Breast epithelium (tissue), 4 donors: ENCODE measurements around the gene SCT. TPM values are rescaled to one million over a fixed set of nuclear protein-coding genes. Genes with fewer than 3 reads are reported as not detected.

Source experiments
- DNase-seq, 2 donors: peaks; one replicate each; pipeline ENCODE4 v3.0.0-alpha.2; 2019; ENCODE audit warnings: low spot score in 2 of 2
- H3K27ac ChIP-seq, 2 donors: fragments of 200-600 bp; sonication (generic) in 1 of 2; one replicate each; pipeline ENCODE4 v1.5.1; 2016 to 2019; ENCODE audit warnings: mild to moderate bottlenecking in 1 of 2
- H3K27me3 ChIP-seq, 2 donors: fragments of 200-600 bp; sonication (generic) in 1 of 2; one replicate each; pipeline versions ENCODE4 v1.5.1 to v1.6.0; 2017 to 2019; ENCODE audit warnings: control low read depth in 1 of 2, mild to moderate bottlenecking in 1 of 2
- H3K36me3 ChIP-seq: fragments of 200-600 bp; one replicate; pipeline ENCODE4 v1.5.1; 2019
- H3K4me1 ChIP-seq, 2 donors: fragments of 200-600 bp; sonication (generic); one replicate each; pipeline ENCODE4 v1.5.1; 2016 to 2019; ENCODE audit warnings: control low read depth in 1 of 2
- H3K4me3 ChIP-seq, 3 donors: fragments of 200-600 bp; sonication (generic); 1 replicate in 2 of 3; 2 replicates in 1 of 3; pipeline ENCODE4 v1.5.1; 2016 to 2019; ENCODE audit warnings: mild to moderate bottlenecking in 3 of 3, moderate library complexity in 2 of 3
- H3K9me3 ChIP-seq, 2 donors: fragments of 200-600 bp; sonication (generic) in 1 of 2; one replicate each; pipeline ENCODE4 v1.5.1; 2016 to 2019; ENCODE audit warnings: control low read depth in 1 of 2
- CTCF ChIP-seq, 3 donors: fragments of 450-650 bp; IDR thresholded peaks; one replicate each; pipeline ENCODE4 v1.5.1; 2016 to 2017; ENCODE audit warnings: antibody characterized with exemption in 3 of 3, mild to moderate bottlenecking in 3 of 3, moderate library complexity in 3 of 3
- POLR2A ChIP-seq: fragments of 450-650 bp; IDR thresholded peaks from one replicate; pipeline ENCODE4 v1.6.1; 2016; ENCODE audit warnings: antibody characterized with exemption, mild to moderate bottlenecking, moderate library complexity
- POLR2AphosphoS5 ChIP-seq, 3 donors: sonication (generic); formaldehyde crosslinking; IDR thresholded peaks; one replicate each; pipeline ENCODE4 v1.6.1; 2017; ENCODE audit warnings: antibody characterized with exemption in 3 of 3
- intact Hi-C: fragments of 100-400 bp; cut with DNase I; formaldehyde crosslinking; loops from one replicate; pipeline ENCODE4 v1.15.1; 2023; ENCODE audit warnings: low total_unique reads
- total RNA-seq, 3 donors: library from RNA; depleted of rRNA; stranded (reverse); fragments of >200 nt; gene quantifications; one replicate each; pipeline ENCODE4 v1.1.0, GENCODE V29; 2016

Gene SCT
- total RNA-seq, 3 donors from 2014 or later: not detected

GRCh38 chr11:614021-614622 lies 12.9 kb downstream of the SCT start:
- no peak for TF ChIP-seq POLR2AphosphoS5 (IDR thresholded peaks at IDR 0.05)
- TF ChIP-seq POLR2A: no peak
- no peak for TF ChIP-seq CTCF (IDR thresholded peaks at IDR 0.05)
- Histone ChIP-seq H3K4me1 (peaks cover 10 to 13% of the 10 kb centered on the region in 2 donors), H3K4me3 (peak overlapping the region; percentile 71 to 76 (median 73)), H3K9me3 (no peaks in the 10 kb centered on the region), H3K27me3 (no peaks in the 10 kb centered on the region), H3K27ac (peak overlapping the region; percentile 92 to 99), H3K36me3 (peaks cover 5% of the 10 kb centered on the region)
- intact Hi-C loops: no loop called here
- DNase-seq: no peak

- Histone ChIP-seq H3K27ac (peak overlapping the region; percentile 92 to 99), H3K4me3 (peak overlapping the region in 1 of 3 donors; percentile 76), H3K4me1 (peaks cover 10 to 13% of the 10 kb centered on the region in 2 donors), H3K9me3 (no peaks in the 10 kb centered on the region), H3K27me3 (no peaks in the 10 kb centered on the region), H3K36me3 (peaks cover 5% of the 10 kb centered on the region)
- DNase-seq: peak; percentile 43 to 72
- intact Hi-C loops: no loop called here
- TF ChIP-seq POLR2A: no peak
- no peak for TF ChIP-seq POLR2AphosphoS5 (IDR thresholded peaks at IDR 0.05)
- no peak for TF ChIP-seq CTCF (IDR thresholded peaks at IDR 0.05)
Measured at GRCh38 chr11:613369-613968, 13.5 kb downstream of the SCT start.

- H3K4me1 ChIP-seq: peaks cover 10 to 13% of the 10 kb centered on the region in 2 donors
- H3K36me3 ChIP-seq: peaks cover 5% of the 10 kb centered on the region
- H3K27me3 ChIP-seq: no peaks in the 10 kb centered on the region
- no peaks in the 10 kb centered on the region for H3K9me3 ChIP-seq
- peak overlapping the region in 1 of 2 donors; percentile 32 for H3K27ac ChIP-seq
- TF ChIP-seq CTCF (IDR thresholded peaks at IDR 0.05) (no peak), POLR2AphosphoS5 (IDR thresholded peaks at IDR 0.05) (no peak), POLR2A (no peak)
- no peak for DNase-seq
- no peak overlapping the region for H3K4me3 ChIP-seq
- intact Hi-C loops: no loop called here
Measured at GRCh38 chr11:612961-613300, 14.1 kb downstream of the SCT start.

GRCh38 chr11:612201-612960 lies 14.6 kb downstream of the SCT start:
- peaks cover 5% of the 10 kb centered on the region for H3K36me3 ChIP-seq

More at GRCh38 chr11:612201-612960, 14.6 kb downstream of the SCT start:
- no peaks in the 10 kb centered on the region for H3K27me3 ChIP-seq
- H3K9me3 ChIP-seq: no peaks in the 10 kb centered on the region
- no peak for DNase-seq
- peak overlapping the region in 1 of 2 donors; percentile 13 for H3K27ac ChIP-seq
- no peak for TF ChIP-seq POLR2A
- TF ChIP-seq POLR2AphosphoS5 (IDR thresholded peaks at IDR 0.05): no peak
- no peak for TF ChIP-seq CTCF (IDR thresholded peaks at IDR 0.05)
- peaks cover 10 to 13% of the 10 kb centered on the region in 2 donors for H3K4me1 ChIP-seq
- H3K4me3 ChIP-seq: no peak overlapping the region
- intact Hi-C loops: no loop called here
